ENCODE results near the gene KCNH5. TPM values are rescaled to one million over a fixed set of nuclear protein-coding genes. Genes with fewer than 3 reads are reported as not detected.
A peak's percentile ranks its signal among the peaks of the same experiment; 100 is the strongest.

Gene KCNH5
- total and polyA plus RNA-seq, 8 donors, result 0.04 to 0.11 (median 0.11) TPM; not detected in 4

DNA sequence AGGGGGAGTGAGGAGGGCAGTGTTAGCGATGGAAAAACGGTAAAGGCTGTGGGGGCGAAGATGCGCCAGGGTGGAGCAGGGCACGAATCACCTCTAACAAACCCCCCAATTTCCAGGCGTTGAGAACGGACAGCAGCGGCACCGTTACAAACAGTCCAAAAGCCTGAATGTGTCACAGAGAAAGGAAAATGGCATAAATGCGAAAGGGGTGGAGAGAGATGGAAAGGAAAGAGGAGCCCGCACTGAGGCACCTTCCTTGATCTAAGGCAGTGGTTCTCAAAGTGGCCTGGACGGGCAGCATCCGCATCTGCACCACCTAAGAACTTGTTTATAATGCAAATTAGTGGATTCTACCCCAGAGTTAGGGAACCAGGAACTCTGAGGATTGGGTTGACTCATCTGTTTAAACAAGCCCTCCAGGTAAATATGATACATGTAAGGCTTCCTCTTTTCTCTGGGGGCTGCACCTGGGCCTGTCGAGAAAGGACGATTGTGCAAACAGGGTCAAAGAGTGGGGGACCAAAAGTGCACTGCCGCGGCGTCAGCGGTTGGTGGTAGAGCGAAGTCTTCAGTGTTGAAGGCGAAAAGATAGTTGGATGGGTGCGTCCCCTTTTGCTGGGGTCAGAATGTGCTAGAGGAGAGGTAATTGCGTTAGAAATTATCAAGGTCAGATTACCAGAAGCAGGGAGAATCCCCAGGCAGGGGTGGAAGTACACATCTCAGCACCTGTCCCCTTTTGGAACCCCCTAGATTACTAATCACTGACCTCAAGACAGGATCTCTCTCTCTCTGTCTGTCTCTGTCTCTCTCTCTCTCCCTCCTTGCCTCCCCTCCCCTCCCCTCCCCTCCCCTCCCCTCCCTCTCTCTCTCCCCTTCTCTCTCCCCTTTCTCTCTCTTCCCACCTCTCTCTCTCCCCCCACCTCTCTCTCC, 1.3 kb upstream of the KCNH5 start:
- peak in 1 of 4 donors; percentile 44 for DNase-seq
- intact Hi-C loops (cut with DNase I), result no loop called here
- peaks cover 3 to 12% of the 10 kb centered on the region in 2 donors for H3K4me1 ChIP-seq
- TF ChIP-seq, protein P1, sequence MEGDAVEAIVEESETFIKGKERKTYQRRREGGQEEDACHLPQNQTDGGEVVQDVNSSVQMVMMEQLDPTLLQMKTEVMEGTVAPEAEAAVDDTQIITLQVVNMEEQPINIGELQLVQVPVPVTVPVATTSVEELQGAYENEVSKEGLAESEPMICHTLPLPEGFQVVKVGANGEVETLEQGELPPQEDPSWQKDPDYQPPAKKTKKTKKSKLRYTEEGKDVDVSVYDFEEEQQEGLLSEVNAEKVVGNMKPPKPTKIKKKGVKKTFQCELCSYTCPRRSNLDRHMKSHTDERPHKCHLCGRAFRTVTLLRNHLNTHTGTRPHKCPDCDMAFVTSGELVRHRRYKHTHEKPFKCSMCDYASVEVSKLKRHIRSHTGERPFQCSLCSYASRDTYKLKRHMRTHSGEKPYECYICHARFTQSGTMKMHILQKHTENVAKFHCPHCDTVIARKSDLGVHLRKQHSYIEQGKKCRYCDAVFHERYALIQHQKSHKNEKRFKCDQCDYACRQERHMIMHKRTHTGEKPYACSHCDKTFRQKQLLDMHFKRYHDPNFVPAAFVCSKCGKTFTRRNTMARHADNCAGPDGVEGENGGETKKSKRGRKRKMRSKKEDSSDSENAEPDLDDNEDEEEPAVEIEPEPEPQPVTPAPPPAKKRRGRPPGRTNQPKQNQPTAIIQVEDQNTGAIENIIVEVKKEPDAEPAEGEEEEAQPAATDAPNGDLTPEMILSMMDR (IDR thresholded peaks at IDR 0.05), result no peak
- H3K4me3 ChIP-seq, result no peak overlapping the region
- no peaks in the 10 kb centered on the region for H3K36me3 ChIP-seq
- no peak for ATAC-seq
- H3K27me3 ChIP-seq, result peaks cover 42 to 77% of the 10 kb centered on the region in 2 donors
- H3K9me3 ChIP-seq, result no peaks in the 10 kb centered on the region
- H3K27ac ChIP-seq, result no peak overlapping the region

DNA sequence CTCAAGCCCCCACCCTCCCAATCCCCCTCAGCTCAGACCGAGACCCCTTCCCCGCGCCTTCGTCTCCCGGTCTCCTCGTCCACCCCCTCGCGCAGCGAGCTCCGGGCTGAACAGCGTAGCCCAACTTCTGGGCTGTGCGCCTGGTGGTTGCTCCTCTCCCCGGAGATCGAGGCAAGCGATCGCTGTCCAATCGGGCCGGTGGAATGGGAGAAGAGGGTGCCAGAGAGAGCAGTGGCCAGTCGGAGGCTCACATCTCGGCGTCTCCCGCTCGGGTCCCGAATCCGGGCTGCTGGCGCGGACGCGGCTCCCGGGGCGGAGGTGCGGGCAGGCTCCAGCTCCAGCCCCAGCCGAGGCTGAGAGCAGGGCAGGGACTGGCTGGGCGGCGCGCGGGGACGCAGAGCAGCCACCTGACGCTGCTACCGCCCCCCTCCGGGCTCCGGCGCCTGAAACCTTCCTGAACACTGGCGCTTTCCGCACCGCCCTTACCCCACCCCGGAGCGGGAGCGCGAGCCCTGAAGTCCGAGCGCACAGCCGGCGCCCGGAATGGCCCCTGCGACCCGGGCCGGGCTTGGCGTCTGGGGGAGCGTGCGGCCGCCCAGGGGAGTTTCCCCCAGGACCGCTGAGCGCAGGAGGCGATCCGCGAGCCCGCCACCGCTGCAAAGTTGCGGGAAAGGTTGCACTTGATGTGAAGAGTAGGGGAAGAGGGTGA, 508 bp upstream of the KCNH5 start:
- Histone ChIP-seq H3K4me1 (peaks cover 3 to 12% of the 10 kb centered on the region in 2 donors), H3K27me3 (peaks cover 42 to 77% of the 10 kb centered on the region in 2 donors)
- intact Hi-C loops (cut with DNase I), result no loop called here

DNA sequence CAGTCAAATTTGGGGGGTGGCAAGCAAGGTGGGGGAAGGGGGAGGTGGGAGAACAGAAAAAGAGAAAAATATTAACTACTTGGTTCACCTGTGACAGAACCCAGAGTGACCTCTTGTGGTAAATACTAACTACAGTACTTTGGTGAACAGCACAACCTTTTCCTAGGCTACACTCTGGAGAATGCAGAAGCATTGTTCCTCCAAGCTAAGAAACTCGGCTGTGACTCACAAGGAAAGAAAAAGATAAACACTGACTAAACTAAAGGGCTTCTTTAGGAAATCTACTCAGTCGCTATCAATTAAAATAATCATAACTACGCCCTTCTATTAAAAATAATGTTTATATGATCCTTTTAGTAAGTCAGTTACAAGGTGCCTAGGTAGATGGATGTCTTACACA, 5.4 kb downstream of the KCNH5 start:
- TF ChIP-seq, protein P1 (IDR thresholded peaks at IDR 0.05), result no peak
- Histone ChIP-seq H3K36me3 (no peaks in the 10 kb centered on the region), H3K4me1 (no peaks in the 10 kb centered on the region), H3K4me3 (no peak overlapping the region), H3K27me3 (peaks cover 26 to 31% of the 10 kb centered on the region in 2 donors), H3K27ac (no peak overlapping the region), H3K9me3 (no peaks in the 10 kb centered on the region)
- intact Hi-C loops (cut with DNase I), result no loop called here
- DNase-seq (peak in 1 of 4 donors; percentile 24), ATAC-seq (peak; percentile 70)

More for the DNA sequence above, 508 bp upstream of the KCNH5 start:
- peak; percentile 78 for ATAC-seq
- Histone ChIP-seq H3K36me3 (no peaks in the 10 kb centered on the region), H3K4me3 (peak overlapping the region in 1 of 2 donors; percentile 20), H3K27ac (no peak overlapping the region), H3K9me3 (no peaks in the 10 kb centered on the region)
- TF ChIP-seq, protein P1 (IDR thresholded peaks at IDR 0.05), result no peak
- peak; percentile 14 to 75 (median 29) for DNase-seq

DNA sequence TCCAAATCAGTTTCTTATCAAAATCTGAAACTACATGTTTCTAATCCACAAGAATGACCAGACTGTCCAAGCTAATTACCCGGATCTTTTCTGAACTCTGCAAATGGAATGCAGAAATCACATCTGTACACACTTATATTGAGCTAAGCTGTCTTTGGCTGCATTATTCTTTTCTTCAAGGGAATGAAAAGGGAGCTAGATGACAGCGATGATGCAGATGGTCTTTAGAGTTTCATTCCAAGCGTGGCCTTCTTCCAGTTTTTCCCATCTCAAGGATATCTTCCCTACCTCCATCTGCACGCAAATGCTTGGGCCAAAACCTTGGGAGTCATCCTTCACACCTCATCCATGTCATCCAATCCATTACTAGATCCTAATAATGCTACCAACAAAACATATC, 12.6 kb downstream of the KCNH5 start:
- intact Hi-C loops (cut with DNase I), result no loop called here
- Histone ChIP-seq H3K9me3 (no peaks in the 10 kb centered on the region), H3K36me3 (no peaks in the 10 kb centered on the region), H3K27ac (no peak overlapping the region), H3K4me1 (no peaks in the 10 kb centered on the region), H3K4me3 (no peak overlapping the region), H3K27me3 (peaks cover 0 to 3% of the 10 kb centered on the region in 2 donors)
- peak; percentile 30 for ATAC-seq
- TF ChIP-seq, protein P1 (IDR thresholded peaks at IDR 0.05), result no peak
- peak in 2 of 4 donors; percentile 14 to 63 for DNase-seq

DNA sequence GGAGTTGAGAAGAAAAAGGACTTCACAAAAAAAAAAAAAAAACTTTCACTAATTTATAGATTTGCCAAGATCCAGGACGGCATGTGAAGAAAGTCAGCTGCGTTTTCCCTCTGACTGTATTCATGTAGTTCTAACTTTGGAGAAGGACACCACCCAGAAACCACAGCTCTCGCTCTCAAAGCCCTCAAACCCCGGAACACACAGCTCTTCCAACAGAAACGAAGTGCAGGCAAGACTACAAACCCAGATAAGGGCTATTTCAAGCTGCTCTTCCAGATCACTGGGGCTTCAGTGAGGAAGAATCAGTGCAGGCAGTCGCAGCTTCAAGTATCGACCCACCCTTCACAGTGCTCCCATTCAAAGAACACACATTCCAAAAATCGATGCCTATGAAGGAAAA, 13.2 kb downstream of the KCNH5 start:
- TF ChIP-seq, protein P1 (IDR thresholded peaks at IDR 0.05), result no peak
- Histone ChIP-seq H3K4me1 (no peaks in the 10 kb centered on the region), H3K36me3 (no peaks in the 10 kb centered on the region), H3K9me3 (no peaks in the 10 kb centered on the region), H3K4me3 (no peak overlapping the region), H3K27me3 (peaks cover 0 to 3% of the 10 kb centered on the region in 2 donors), H3K27ac (no peak overlapping the region)
- peak; percentile 64 for ATAC-seq
- peak in 1 of 4 donors; percentile 32 for DNase-seq
- intact Hi-C loops (cut with DNase I), result no loop called here

Measured in left lung (tissue), 10 donors.